Astrocyte (in vitro differentiated cells and primary cell): ENCODE data around the gene SERF2. TPM values are rescaled to one million over a fixed set of nuclear protein-coding genes. Genes with fewer than 3 reads are reported as not detected.

Source experiments
- DNase-seq: peaks from one replicate; pipeline ENCODE4 v3.0.0-alpha.2; 2010; ENCODE audit warnings: low read depth
- FAIRE-seq: peaks from 2 replicates; lab custom pipeline; 2011; peaks lifted over from hg19 to GRCh38; lab: Jason Lieb, UNC
- H2AFZ ChIP-seq: 2 replicates; pipeline ENCODE4 v1.6.0; 2012; ENCODE audit warnings: low read depth, low read length, inconsistent platforms
- H3K27ac ChIP-seq: 2 replicates; pipeline ENCODE4 v1.5.1; 2011; ENCODE audit warnings: low read depth, low read length, inconsistent platforms
- H3K27me3 ChIP-seq: 2 replicates; pipeline ENCODE4 v1.6.0; 2011; ENCODE audit warnings: low read length, inconsistent platforms; ENCODE audit not compliant: insufficient read depth
- H3K36me3 ChIP-seq: 2 replicates; pipeline ENCODE4 v1.5.1; 2011; ENCODE audit warnings: low read length, inconsistent platforms; ENCODE audit not compliant: insufficient read depth
- H3K4me1 ChIP-seq: 2 replicates; pipeline ENCODE4 v1.5.1; 2011; ENCODE audit warnings: low read length, inconsistent platforms; ENCODE audit not compliant: insufficient read depth
- H3K4me2 ChIP-seq: 2 replicates; pipeline ENCODE4 v1.6.0; 2012; ENCODE audit warnings: low read length, inconsistent platforms
- H3K4me3 ChIP-seq: 2 replicates; pipeline ENCODE4 v1.5.1; 2011; ENCODE audit warnings: low read depth, mild to moderate bottlenecking, low read length, inconsistent platforms; ENCODE audit not compliant: insufficient read depth
- H3K79me2 ChIP-seq: 2 replicates; pipeline ENCODE4 v1.6.0; 2012; ENCODE audit warnings: mild to moderate bottlenecking, low read length, inconsistent platforms; ENCODE audit not compliant: insufficient read depth
- H3K9ac ChIP-seq: 2 replicates; pipeline ENCODE4 v1.6.0; 2012; ENCODE audit warnings: mild to moderate bottlenecking, low read length, inconsistent platforms
- H3K9me3 ChIP-seq: 2 replicates; pipeline ENCODE4 v1.5.1; 2012; ENCODE audit warnings: low read depth, mild to moderate bottlenecking, low read length, inconsistent platforms; ENCODE audit not compliant: insufficient read depth
- H4K20me1 ChIP-seq: 2 replicates; pipeline ENCODE4 v1.6.0; 2012; ENCODE audit warnings: low read length, inconsistent platforms; ENCODE audit not compliant: insufficient read depth
- H3K27ac Mint-ChIP-seq: one replicate; pipeline ENCODE4 v1.8.0; 2021; ENCODE audit warnings: mild to moderate bottlenecking, mixed read lengths; ENCODE audit not compliant: unreplicated experiment
- H3K27me3 Mint-ChIP-seq: one replicate; pipeline ENCODE4 v1.8.0; 2021; ENCODE audit warnings: low read depth, mixed read lengths; ENCODE audit not compliant: unreplicated experiment
- H3K36me3 Mint-ChIP-seq: one replicate; pipeline ENCODE4 v1.8.0; 2021; ENCODE audit warnings: low read depth, mixed read lengths; ENCODE audit not compliant: unreplicated experiment
- H3K4me1 Mint-ChIP-seq: one replicate; pipeline ENCODE4 v1.8.0; 2021; ENCODE audit warnings: low read depth, mixed read lengths; ENCODE audit not compliant: unreplicated experiment
- H3K4me3 Mint-ChIP-seq: one replicate; pipeline ENCODE4 v1.8.0; 2021; ENCODE audit warnings: mild to moderate bottlenecking, moderate library complexity, mixed read lengths; ENCODE audit not compliant: unreplicated experiment
- H3K9me3 Mint-ChIP-seq: one replicate; pipeline ENCODE4 v1.8.0; 2021; ENCODE audit warnings: mild to moderate bottlenecking, mixed read lengths; ENCODE audit not compliant: unreplicated experiment
- EZH2 ChIP-seq: IDR thresholded peaks from 2 replicates; pipeline ENCODE4 v1.6.1; 2012; ENCODE audit warnings: mild to moderate bottlenecking, low read length, inconsistent platforms; ENCODE audit not compliant: insufficient read depth
- total RNA-seq: library from RNA; stranded (reverse); gene quantifications from 2 replicates; pipeline ENCODE4 v1.2.1, GENCODE V29; 2021
- TF ChIP-seq, protein P1 (sequence below): IDR thresholded peaks from 2 replicates; pipeline ENCODE4 v1.5.1; 2011; ENCODE audit warnings: low read depth, mild to moderate bottlenecking, inconsistent platforms, low read length, moderate library complexity; ENCODE audit not compliant: insufficient read depth

The SERF2 gene
- total RNA-seq, 1 donor from 2014 or later = 933 TPM

DNA sequence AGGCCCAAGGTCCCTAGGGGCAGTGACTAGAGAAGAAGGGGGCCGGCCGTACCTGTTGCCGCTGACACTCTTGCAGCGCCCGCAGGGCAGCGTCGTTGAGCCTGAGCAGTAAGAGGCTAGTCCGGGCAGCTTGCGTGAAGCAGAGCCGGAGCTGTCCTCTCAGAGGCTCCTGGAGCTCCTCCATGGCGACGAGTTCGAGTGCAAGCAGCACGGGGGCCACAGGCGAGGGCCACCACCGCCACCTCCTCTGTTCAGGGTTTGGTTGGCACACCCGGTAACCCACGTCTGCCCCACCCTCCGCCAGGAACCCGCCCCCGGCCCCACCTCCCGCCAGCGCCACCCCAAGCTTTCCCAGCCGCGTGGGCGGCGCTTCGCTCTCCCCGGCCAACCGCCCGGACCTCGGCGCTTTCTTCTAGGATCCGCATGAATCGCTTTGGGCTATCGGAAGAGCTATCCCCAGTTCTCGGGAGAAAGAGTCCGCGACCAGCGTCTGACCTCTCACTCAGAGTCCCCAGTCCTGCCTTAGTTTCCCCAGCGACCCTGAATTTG lies 15.3 kb upstream of the SERF2 start, which contains the start of gene ELL3:
Gene ELL3, minus strand, starts transcription at position 249 of the 549 bp plus-strand sequence. Its CDS starts 65 bp downstream, at position 184.
- Mint-ChIP-seq H3K4me3 (peak within 1 kb of the TSS; percentile 82), H3K9me3 (peaks cover 3% of the 10 kb centered on the region), H3K27me3 (no peaks in the 10 kb centered on the region), H3K4me1 (no peaks in the 10 kb centered on the region), H3K36me3 (peaks cover 5% of the 10 kb centered on the region), H3K27ac (peak within 1 kb of the TSS; percentile 53)
- Histone ChIP-seq H3K36me3 (peaks cover 19% of the 10 kb centered on the region), H2AFZ (peak within 1 kb of the TSS; percentile 89), H3K4me1 (peaks cover 8% of the 10 kb centered on the region), H3K9me3 (no peaks in the 10 kb centered on the region), H3K79me2 (no peaks in the 10 kb centered on the region), H3K27ac (peak within 1 kb of the TSS; percentile 25), H3K4me3 (peak within 1 kb of the TSS; percentile 81), H3K27me3 (no peaks in the 10 kb centered on the region), H4K20me1 (peaks cover 18% of the 10 kb centered on the region), H3K9ac (peak within 1 kb of the TSS; percentile 75), H3K4me2 (peak within 1 kb of the TSS; percentile 93)
- TF ChIP-seq, protein P1, sequence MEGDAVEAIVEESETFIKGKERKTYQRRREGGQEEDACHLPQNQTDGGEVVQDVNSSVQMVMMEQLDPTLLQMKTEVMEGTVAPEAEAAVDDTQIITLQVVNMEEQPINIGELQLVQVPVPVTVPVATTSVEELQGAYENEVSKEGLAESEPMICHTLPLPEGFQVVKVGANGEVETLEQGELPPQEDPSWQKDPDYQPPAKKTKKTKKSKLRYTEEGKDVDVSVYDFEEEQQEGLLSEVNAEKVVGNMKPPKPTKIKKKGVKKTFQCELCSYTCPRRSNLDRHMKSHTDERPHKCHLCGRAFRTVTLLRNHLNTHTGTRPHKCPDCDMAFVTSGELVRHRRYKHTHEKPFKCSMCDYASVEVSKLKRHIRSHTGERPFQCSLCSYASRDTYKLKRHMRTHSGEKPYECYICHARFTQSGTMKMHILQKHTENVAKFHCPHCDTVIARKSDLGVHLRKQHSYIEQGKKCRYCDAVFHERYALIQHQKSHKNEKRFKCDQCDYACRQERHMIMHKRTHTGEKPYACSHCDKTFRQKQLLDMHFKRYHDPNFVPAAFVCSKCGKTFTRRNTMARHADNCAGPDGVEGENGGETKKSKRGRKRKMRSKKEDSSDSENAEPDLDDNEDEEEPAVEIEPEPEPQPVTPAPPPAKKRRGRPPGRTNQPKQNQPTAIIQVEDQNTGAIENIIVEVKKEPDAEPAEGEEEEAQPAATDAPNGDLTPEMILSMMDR = no peak
- no peak for TF ChIP-seq EZH2
- DNase-seq (no peak), FAIRE-seq (no peak)

DNA sequence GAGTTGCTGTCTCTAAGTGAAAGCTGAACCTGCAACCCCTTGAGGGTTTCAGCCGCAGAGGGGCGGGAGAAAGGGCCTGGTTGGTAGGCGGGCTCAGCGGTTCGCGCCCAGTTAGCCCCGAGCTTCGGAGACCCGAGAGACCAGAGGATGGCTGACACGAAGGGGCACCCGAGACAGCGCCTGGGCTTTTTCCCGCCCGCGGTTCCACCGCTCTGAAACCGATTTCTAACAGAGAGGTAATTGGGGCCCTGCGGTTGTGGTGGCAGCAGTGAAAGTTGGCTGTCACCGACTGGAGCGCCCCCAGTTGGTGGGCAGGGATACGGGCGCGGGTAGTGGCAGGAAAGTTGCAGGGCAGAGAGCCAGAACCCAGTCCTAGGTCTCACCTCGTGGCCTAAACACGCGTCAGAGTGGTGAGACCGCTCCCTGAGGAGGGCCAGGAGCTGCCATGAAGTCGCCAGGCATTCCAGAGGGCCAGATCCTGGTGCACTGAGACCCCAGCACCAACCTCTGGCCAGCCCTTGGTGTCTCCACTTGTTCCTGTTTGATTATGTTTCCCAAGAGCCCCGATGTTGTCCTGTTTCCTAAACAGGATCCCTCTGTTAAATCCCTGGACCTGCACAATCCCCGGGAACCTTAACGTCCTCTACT lies 14.7 kb upstream of the SERF2 start:
- Histone ChIP-seq H3K9ac (peak overlapping the region; percentile 75), H3K79me2 (no peaks in the 10 kb centered on the region), H3K4me1 (peaks cover 8% of the 10 kb centered on the region), H3K36me3 (peaks cover 13% of the 10 kb centered on the region), H3K9me3 (no peaks in the 10 kb centered on the region), H2AFZ (peak overlapping the region; percentile 89), H4K20me1 (peaks cover 15% of the 10 kb centered on the region), H3K4me2 (peak overlapping the region; percentile 93), H3K27me3 (no peaks in the 10 kb centered on the region), H3K27ac (peak overlapping the region; percentile 25), H3K4me3 (peak overlapping the region; percentile 81)
- H3K4me3 Mint-ChIP-seq = peak overlapping the region; percentile 82
- peaks cover 5% of the 10 kb centered on the region for H3K36me3 Mint-ChIP-seq
- peak; percentile 65 for DNase-seq
- H3K27ac Mint-ChIP-seq = no peak overlapping the region
- TF ChIP-seq, protein P1 = peak; percentile 45
- no peak for TF ChIP-seq EZH2
- no peak for FAIRE-seq
- H3K9me3 Mint-ChIP-seq = peaks cover 3% of the 10 kb centered on the region
- no peaks in the 10 kb centered on the region for H3K4me1 Mint-ChIP-seq
- peaks cover under 1% of the 10 kb centered on the region for H3K27me3 Mint-ChIP-seq

DNA sequence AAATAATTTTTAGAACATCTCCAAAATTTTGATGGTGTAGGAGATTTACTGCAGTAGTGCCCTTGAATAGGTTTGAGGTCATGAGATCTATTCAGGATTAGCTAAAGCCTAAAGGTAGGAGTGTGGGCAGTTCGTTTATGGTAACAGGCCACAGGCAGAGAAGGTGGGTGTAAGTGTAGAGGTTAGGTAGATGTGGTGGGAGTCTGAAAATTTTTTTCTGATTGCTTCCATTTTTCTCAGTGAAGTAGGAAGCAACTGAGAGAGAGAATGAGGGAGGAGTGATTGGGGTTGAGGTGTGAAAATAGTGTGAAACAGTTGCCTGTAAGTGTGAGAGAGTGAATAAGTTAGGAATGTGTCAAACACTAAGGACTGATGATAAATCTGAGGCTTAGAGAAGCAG lies 13.1 kb upstream of the SERF2 start:
- peak overlapping the region; percentile 18 for H3K4me3 Mint-ChIP-seq
- H3K27me3 Mint-ChIP-seq = peaks cover 2% of the 10 kb centered on the region
- Histone ChIP-seq H3K4me1 (peaks cover 8% of the 10 kb centered on the region), H3K27ac (no peak overlapping the region), H3K9me3 (no peaks in the 10 kb centered on the region), H3K4me2 (no peak overlapping the region), H3K36me3 (peaks cover under 1% of the 10 kb centered on the region), H3K79me2 (no peaks in the 10 kb centered on the region), H4K20me1 (peaks cover 7% of the 10 kb centered on the region), H3K27me3 (no peaks in the 10 kb centered on the region), H3K9ac (no peak overlapping the region), H2AFZ (no peak overlapping the region), H3K4me3 (no peak overlapping the region)
- no peak overlapping the region for H3K27ac Mint-ChIP-seq
- no peaks in the 10 kb centered on the region for H3K4me1 Mint-ChIP-seq
- FAIRE-seq = no peak
- H3K9me3 Mint-ChIP-seq = peaks cover 3% of the 10 kb centered on the region
- DNase-seq = no peak
- TF ChIP-seq, protein P1 = no peak
- no peak for TF ChIP-seq EZH2
- peaks cover 5% of the 10 kb centered on the region for H3K36me3 Mint-ChIP-seq
